Measurements from ENCODE around the gene FAM135A. TPM values are rescaled to one million over a fixed set of nuclear protein-coding genes. Genes with fewer than 3 reads are reported as not detected.

FAM135A gene
- total and polyA plus RNA-seq, 2 of the 8 experiments (the other 6 are each of a cell fraction or from before 2014, with no cell fraction given): 17.4 to 35.7 TPM

DNA sequence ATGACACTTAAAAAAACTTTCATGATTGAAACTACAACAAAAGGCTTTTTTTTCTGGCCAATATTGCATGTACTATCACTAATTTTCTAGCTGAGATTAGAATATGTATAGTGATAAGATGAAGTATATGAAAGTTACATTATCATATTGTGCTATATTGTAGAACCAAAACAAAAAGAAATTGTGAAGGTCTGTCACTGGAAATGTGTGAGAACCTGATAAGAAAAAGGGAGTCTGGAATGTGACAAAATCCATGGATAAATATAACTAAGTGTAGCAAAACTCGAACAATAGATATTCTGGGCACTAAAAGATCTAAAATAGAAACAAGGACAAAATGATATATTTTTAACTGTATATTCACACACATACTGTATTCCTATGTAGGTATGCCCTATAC, 36.7 kb upstream of the FAM135A start (continued):
- TF ChIP-seq, protein P1, sequence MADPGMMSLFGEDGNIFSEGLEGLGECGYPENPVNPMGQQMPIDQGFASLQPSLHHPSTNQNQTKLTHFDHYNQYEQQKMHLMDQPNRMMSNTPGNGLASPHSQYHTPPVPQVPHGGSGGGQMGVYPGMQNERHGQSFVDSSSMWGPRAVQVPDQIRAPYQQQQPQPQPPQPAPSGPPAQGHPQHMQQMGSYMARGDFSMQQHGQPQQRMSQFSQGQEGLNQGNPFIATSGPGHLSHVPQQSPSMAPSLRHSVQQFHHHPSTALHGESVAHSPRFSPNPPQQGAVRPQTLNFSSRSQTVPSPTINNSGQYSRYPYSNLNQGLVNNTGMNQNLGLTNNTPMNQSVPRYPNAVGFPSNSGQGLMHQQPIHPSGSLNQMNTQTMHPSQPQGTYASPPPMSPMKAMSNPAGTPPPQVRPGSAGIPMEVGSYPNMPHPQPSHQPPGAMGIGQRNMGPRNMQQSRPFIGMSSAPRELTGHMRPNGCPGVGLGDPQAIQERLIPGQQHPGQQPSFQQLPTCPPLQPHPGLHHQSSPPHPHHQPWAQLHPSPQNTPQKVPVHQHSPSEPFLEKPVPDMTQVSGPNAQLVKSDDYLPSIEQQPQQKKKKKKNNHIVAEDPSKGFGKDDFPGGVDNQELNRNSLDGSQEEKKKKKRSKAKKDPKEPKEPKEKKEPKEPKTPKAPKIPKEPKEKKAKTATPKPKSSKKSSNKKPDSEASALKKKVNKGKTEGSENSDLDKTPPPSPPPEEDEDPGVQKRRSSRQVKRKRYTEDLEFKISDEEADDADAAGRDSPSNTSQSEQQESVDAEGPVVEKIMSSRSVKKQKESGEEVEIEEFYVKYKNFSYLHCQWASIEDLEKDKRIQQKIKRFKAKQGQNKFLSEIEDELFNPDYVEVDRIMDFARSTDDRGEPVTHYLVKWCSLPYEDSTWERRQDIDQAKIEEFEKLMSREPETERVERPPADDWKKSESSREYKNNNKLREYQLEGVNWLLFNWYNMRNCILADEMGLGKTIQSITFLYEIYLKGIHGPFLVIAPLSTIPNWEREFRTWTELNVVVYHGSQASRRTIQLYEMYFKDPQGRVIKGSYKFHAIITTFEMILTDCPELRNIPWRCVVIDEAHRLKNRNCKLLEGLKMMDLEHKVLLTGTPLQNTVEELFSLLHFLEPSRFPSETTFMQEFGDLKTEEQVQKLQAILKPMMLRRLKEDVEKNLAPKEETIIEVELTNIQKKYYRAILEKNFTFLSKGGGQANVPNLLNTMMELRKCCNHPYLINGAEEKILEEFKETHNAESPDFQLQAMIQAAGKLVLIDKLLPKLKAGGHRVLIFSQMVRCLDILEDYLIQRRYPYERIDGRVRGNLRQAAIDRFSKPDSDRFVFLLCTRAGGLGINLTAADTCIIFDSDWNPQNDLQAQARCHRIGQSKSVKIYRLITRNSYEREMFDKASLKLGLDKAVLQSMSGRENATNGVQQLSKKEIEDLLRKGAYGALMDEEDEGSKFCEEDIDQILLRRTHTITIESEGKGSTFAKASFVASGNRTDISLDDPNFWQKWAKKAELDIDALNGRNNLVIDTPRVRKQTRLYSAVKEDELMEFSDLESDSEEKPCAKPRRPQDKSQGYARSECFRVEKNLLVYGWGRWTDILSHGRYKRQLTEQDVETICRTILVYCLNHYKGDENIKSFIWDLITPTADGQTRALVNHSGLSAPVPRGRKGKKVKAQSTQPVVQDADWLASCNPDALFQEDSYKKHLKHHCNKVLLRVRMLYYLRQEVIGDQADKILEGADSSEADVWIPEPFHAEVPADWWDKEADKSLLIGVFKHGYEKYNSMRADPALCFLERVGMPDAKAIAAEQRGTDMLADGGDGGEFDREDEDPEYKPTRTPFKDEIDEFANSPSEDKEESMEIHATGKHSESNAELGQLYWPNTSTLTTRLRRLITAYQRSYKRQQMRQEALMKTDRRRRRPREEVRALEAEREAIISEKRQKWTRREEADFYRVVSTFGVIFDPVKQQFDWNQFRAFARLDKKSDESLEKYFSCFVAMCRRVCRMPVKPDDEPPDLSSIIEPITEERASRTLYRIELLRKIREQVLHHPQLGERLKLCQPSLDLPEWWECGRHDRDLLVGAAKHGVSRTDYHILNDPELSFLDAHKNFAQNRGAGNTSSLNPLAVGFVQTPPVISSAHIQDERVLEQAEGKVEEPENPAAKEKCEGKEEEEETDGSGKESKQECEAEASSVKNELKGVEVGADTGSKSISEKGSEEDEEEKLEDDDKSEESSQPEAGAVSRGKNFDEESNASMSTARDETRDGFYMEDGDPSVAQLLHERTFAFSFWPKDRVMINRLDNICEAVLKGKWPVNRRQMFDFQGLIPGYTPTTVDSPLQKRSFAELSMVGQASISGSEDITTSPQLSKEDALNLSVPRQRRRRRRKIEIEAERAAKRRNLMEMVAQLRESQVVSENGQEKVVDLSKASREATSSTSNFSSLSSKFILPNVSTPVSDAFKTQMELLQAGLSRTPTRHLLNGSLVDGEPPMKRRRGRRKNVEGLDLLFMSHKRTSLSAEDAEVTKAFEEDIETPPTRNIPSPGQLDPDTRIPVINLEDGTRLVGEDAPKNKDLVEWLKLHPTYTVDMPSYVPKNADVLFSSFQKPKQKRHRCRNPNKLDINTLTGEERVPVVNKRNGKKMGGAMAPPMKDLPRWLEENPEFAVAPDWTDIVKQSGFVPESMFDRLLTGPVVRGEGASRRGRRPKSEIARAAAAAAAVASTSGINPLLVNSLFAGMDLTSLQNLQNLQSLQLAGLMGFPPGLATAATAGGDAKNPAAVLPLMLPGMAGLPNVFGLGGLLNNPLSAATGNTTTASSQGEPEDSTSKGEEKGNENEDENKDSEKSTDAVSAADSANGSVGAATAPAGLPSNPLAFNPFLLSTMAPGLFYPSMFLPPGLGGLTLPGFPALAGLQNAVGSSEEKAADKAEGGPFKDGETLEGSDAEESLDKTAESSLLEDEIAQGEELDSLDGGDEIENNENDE (IDR thresholded peaks at IDR 0.05; ENCODE audit: insufficient replicate concordance, low read length): no peak
- TF ChIP-seq TAF7 (optimal IDR thresholded peaks at IDR 0.05; ENCODE audit: borderline replicate concordance, low read depth, low read length) (no peak), TCF12 (IDR thresholded peaks at IDR 0.05; ENCODE audit: low read depth, low read length) (no peak), FOSL1 (IDR thresholded peaks at IDR 0.05; ENCODE audit: insufficient read depth, low read depth, low read length) (no peak)
- TF ChIP-seq, protein P2, sequence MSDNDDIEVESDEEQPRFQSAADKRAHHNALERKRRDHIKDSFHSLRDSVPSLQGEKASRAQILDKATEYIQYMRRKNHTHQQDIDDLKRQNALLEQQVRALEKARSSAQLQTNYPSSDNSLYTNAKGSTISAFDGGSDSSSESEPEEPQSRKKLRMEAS (IDR thresholded peaks at IDR 0.05): no peak

All from H1 (cell line).